K562 (cell line): Measurements from ENCODE around the gene TRPM6.

Experiments used
- CTCF ChIP-seq, 3 experiments: IDR thresholded peaks in 2 of 3; conservative IDR thresholded peaks in 1 of 3; 2 replicates each; pipeline ENCODE4 v1.5.1; 2011 to 2012; ENCODE audit warnings: low read length in 3 of 3, mild to moderate bottlenecking in 3 of 3, control low read depth in 2 of 3, improper control_type of control experiment in 1 of 3, inconsistent platforms in 1 of 3, low read depth in 1 of 3, mixed read lengths in 1 of 3, moderate library complexity in 1 of 3; ENCODE audit not compliant: insufficient read depth in 2 of 3
- FOXP4 ChIP-seq: sonication (generic); formaldehyde crosslinking; IDR thresholded peaks from 2 replicates; pipeline ENCODE4 v1.8.0; 2022; ENCODE audit warnings: mild to moderate bottlenecking, missing genetic modification reagents, borderline replicate concordance
- MCM5 ChIP-seq: fragments of 450-650 bp; IDR thresholded peaks from 2 replicates; pipeline ENCODE4 v1.6.1; 2016; ENCODE audit warnings: low read depth
- RFX5 ChIP-seq: IDR thresholded peaks from 2 replicates; pipeline ENCODE4 v1.6.1; 2011; ENCODE audit warnings: low read depth, mild to moderate bottlenecking, improper control_type of control experiment, low read length
- UBTF ChIP-seq, 2 experiments: IDR thresholded peaks; 2 replicates each; pipeline ENCODE4 v1.6.1; 2012; ENCODE audit warnings: improper control_type of control experiment in 2 of 2, low read depth in 2 of 2, low read length in 2 of 2, borderline replicate concordance in 1 of 2
- ZNF407 ChIP-seq: fragments of 450-650 bp; IDR thresholded peaks from 2 replicates; pipeline ENCODE4 v1.6.1; 2016; ENCODE audit warnings: low read depth

- TF ChIP-seq RFX5: no peak
- no peak for TF ChIP-seq ZNF407
- no peak for TF ChIP-seq FOXP4
- no peak for TF ChIP-seq MCM5
- no peak for TF ChIP-seq CTCF (IDR thresholded peaks at IDR 0.05 in 2 of 3, conservative IDR thresholded peaks at IDR 0.05 in 1 of 3; ENCODE audit: insufficient read depth in 2 of 3, low read depth in 1 of 3, low read length in 3 of 3)
- no peak for TF ChIP-seq UBTF (IDR thresholded peaks at IDR 0.05; ENCODE audit: borderline replicate concordance in 1 of 2, low read depth in 2 of 2, low read length in 2 of 2)
These were observed 169.0 kb downstream of the TRPM6 start for GRCh38 chr9:74718709-74719108.
